GM18508 (cell line): ENCODE results near the gene BICRA.
"Not testable (repeated sequence)": the region's sequence is repeated elsewhere in the genome, so short reads cannot be mapped to it uniquely, and the experiment has no call there.

Source experiments
- ATAC-seq: cut with Tn5 transposase; IDR thresholded peaks from one replicate; pipeline ENCODE4 v1.9.1; 2021; ENCODE audit warnings: moderate number of reproducible peaks; ENCODE audit not compliant: insufficient read depth, unreplicated experiment

Gene BICRA

GRCh38 chr19:47658431-47659348, 49.8 kb downstream of the BICRA start:
- no peak for ATAC-seq

- ATAC-seq: no peak
These were observed 51.5 kb downstream of the BICRA start for GRCh38 chr19:47660435-47660832.

GRCh38 chr19:47661161-47661560, 52.2 kb downstream of the BICRA start:
- no peak for ATAC-seq

GRCh38 chr19:47661611-47662010, 52.7 kb downstream of the BICRA start:
- no peak for ATAC-seq

- no peak for ATAC-seq
These were observed 54.5 kb downstream of the BICRA start for GRCh38 chr19:47663435-47663910.

GRCh38 chr19:47663911-47664771, 55.2 kb downstream of the BICRA start:
- no peak for ATAC-seq

- ATAC-seq: not testable (repeated sequence)
These were observed 59.6 kb downstream of the BICRA start for GRCh38 chr19:47668556-47668955.

GRCh38 chr19:47670736-47671135, 61.8 kb downstream of the BICRA start:
- ATAC-seq: no peak

- no peak for ATAC-seq
These were observed 62.6 kb downstream of the BICRA start for GRCh38 chr19:47671499-47671898.

- no peak for ATAC-seq
These were observed 64.5 kb downstream of the BICRA start for GRCh38 chr19:47673426-47673825.

- no peak for ATAC-seq
These were observed 65.6 kb downstream of the BICRA start for GRCh38 chr19:47674548-47674947.

- ATAC-seq: no peak
These were observed 66.3 kb downstream of the BICRA start for GRCh38 chr19:47675271-47675670.

- no peak for ATAC-seq
These were observed 66.9 kb downstream of the BICRA start for GRCh38 chr19:47675859-47676258.

- no peak for ATAC-seq
These were observed 67.9 kb downstream of the BICRA start for GRCh38 chr19:47676811-47677210.

GRCh38 chr19:47679251-47679900, 70.4 kb downstream of the BICRA start:
- no peak for ATAC-seq

GRCh38 chr19:47679922-47680857, 71.3 kb downstream of the BICRA start:
- ATAC-seq: no peak

- ATAC-seq: no peak
These were observed 72.0 kb downstream of the BICRA start for GRCh38 chr19:47680858-47681332.

- ATAC-seq: no peak
These were observed 72.5 kb downstream of the BICRA start for GRCh38 chr19:47681388-47681787.

GRCh38 chr19:47681936-47682335, 73.0 kb downstream of the BICRA start:
- no peak for ATAC-seq
